Spleen (tissue), 11 donors: Measurements from ENCODE around the gene PELI2. TPM values are rescaled to one million over a fixed set of nuclear protein-coding genes. Genes with fewer than 3 reads are reported as not detected.

ENCODE experiments used
- DNase-seq: peaks from one replicate; pipeline ENCODE4 v3.0.0-alpha.2; 2020
- H3K27ac ChIP-seq, 8 donors: fragments of 200-600 bp; sonication (generic) in 7 of 8; 1 replicate in 4 of 8; 2 replicates in 4 of 8; pipeline versions ENCODE4 v1.5.0 to v1.8.0; 2016 to 2021; ENCODE audit warnings: inconsistent platforms in 4 of 8, mild to moderate bottlenecking in 4 of 8, moderate library complexity in 1 of 8
- H3K27me3 ChIP-seq, 7 donors: fragments of 200-600 bp; sonication (generic) in 6 of 7; replicated peaks in 1 of 7; 1 replicate in 4 of 7; 2 replicates in 3 of 7; pipeline versions ENCODE4 v1.5.0 to v1.8.0; 2016 to 2021; ENCODE audit warnings: inconsistent platforms in 3 of 7, mild to moderate bottlenecking in 1 of 7
- H3K36me3 ChIP-seq, 6 donors: fragments of 200-600 bp; sonication (generic) in 5 of 6; 1 replicate in 4 of 6; 2 replicates in 2 of 6; pipeline versions ENCODE4 v1.5.0 to v1.8.0; 2016 to 2021; ENCODE audit warnings: inconsistent platforms in 2 of 6
- H3K4me1 ChIP-seq, 6 donors: fragments of 200-600 bp; sonication (generic) in 5 of 6; 1 replicate in 3 of 6; 2 replicates in 3 of 6; pipeline versions ENCODE4 v1.5.0 to v1.8.0; 2016 to 2021; ENCODE audit warnings: inconsistent platforms in 3 of 6
- H3K4me3 ChIP-seq, 8 donors: fragments of 200-600 bp; sonication (generic) in 7 of 8; 1 replicate in 4 of 8; 2 replicates in 4 of 8; pipeline versions ENCODE4 v1.5.0 to v1.8.0; 2016 to 2021; ENCODE audit warnings: inconsistent platforms in 4 of 8, mild to moderate bottlenecking in 4 of 8, moderate library complexity in 2 of 8
- H3K9me3 ChIP-seq, 8 donors: fragments of 200-600 bp; sonication (generic) in 7 of 8; 1 replicate in 4 of 8; 2 replicates in 4 of 8; pipeline versions ENCODE4 v1.5.0 to v1.8.0; 2016 to 2021; ENCODE audit warnings: inconsistent platforms in 4 of 8
- POLR2A ChIP-seq, 3 donors: fragments of 450-650 bp; IDR thresholded peaks; one replicate each; pipeline ENCODE4 v1.5.1; 2017; ENCODE audit warnings: antibody characterized with exemption in 3 of 3, mild to moderate bottlenecking in 1 of 3
- POLR2AphosphoS5 ChIP-seq, 3 donors: sonication (generic); formaldehyde crosslinking; IDR thresholded peaks; one replicate each; pipeline ENCODE4 v1.5.1; 2017; ENCODE audit warnings: antibody characterized with exemption in 3 of 3
- WGBS, 5 donors: extraction: QIAGEN DNeasy Blood & Tissue Kit in 3 of 5; methylation state at CpG; one replicate each; pipeline versions ENCODE4 v1.1.5 to v1.1.7; 2013 to 2018; 5-methylcytosine and 5-hydroxymethylcytosine counted together
- intact Hi-C: fragments of 100-400 bp; cut with DNase I; formaldehyde crosslinking; loops from one replicate; pipeline ENCODE4 v1.15.0; 2023; ENCODE audit warnings: low total_unique reads
- polyA plus RNA-seq, 3 donors: library from polyadenylated mRNA; stranded (reverse); fragments of 200-250 nt; gene quantifications; one replicate each; pipeline ENCODE4 v1.2.1, GENCODE V29; 2013
- total RNA-seq, 7 donors: library from RNA; depleted of rRNA in 3 of 7; stranded (reverse); fragments of >200 nt in 3 of 7; fragmentation: NEBNext Ultra II Directional in 4 of 7; extraction: Animal tissue kit (Norgen Biotek cat#: 25700) in 4 of 7; gene quantifications; one replicate each; pipeline versions ENCODE4 v1.1.0 to v1.2.1, GENCODE V29; 2016 to 2021
- TF ChIP-seq, protein P1 (sequence below), 11 experiments: fragments of 200-600 bp in 7 of 11; fragments of 450-650 bp in 4 of 11; sonication (generic) in 4 of 11; IDR thresholded peaks in 8 of 11; conservative IDR thresholded peaks in 3 of 11; 1 replicate in 7 of 11; 2 replicates in 4 of 11; pipeline versions ENCODE4 v1.4.0 to v1.8.0; 2016 to 2021; ENCODE audit warnings: antibody characterized with exemption in 11 of 11, inconsistent platforms in 4 of 11, mild to moderate bottlenecking in 1 of 11
- donor health status: healthy with polysubstance abuse.
- donor health status: DM: no; HTN: no; CAD: no; lungs with moderate emphysema.
- donor health status: DM: no; HTN: no; CAD: no.
- donor health status: Bipolar disorder and iron deficiency.
- donor health status: healthy.
- donor health status: DM: no; HTN: no; CAD: no.
- donor health status: DM: yes; HTN: yes; CAD: no.

The PELI2 gene
- total and polyA plus RNA-seq, 10 donors, result 2.1 to 25.3 (median 18.0) TPM

DNA sequence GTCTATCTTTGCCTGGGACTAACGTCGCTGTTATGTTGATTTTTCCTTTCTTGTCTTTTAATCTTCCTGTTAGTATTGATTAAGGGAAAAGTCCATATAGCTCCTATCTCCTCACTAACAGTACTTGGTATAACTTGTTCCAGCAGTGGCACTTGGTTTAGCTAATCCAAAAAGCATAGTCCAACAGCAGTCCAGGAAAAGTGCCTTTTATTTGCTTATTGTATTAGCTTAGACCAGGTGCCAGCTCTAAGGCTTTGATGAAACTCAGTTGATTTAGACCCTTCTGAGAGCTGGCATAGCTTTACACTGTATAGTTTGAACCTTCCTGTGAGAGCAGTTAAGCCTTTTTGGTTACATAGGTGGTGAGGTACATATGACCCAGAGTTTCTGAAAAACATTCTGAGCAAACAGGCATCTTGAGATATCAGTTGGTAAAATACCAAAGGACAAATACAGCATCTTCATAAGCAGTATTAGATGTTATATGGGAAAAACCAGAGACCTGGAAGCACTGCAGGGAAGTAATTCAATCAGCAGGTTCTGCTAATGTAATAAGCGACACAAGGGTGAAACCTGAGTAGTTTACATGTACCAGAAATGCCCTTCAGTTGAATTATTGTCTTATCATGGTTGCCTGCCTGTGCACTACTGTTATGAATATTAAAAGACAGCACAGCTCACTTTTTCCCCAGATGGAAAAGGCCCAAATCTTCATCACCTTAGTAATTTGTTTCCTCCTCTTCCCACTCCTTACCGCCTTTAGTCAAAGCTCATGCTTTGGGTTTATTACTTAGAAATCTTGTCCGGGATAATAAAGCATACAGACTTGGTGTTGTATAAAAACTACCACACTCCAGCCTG is 13.0 kb downstream of the PELI2 start:
- Histone ChIP-seq H3K4me3 (no peak overlapping the region), H3K4me1 (peaks cover 0 to 87% (median 28%) of the 10 kb centered on the region in 6 donors), H3K9me3 (no peaks in the 10 kb centered on the region), H3K27me3 (no peaks in the 10 kb centered on the region), H3K36me3 (no peaks in the 10 kb centered on the region), H3K27ac (no peak overlapping the region)
- WGBS, 5 donors, result 81 to 91% (median 85%) methylated on average over 5 of the region's 5 CpGs
- intact Hi-C loops, result no loop called here
- DNase-seq, result no peak
- TF ChIP-seq POLR2A (IDR thresholded peaks at IDR 0.05), result no peak
- TF ChIP-seq, protein P1, sequence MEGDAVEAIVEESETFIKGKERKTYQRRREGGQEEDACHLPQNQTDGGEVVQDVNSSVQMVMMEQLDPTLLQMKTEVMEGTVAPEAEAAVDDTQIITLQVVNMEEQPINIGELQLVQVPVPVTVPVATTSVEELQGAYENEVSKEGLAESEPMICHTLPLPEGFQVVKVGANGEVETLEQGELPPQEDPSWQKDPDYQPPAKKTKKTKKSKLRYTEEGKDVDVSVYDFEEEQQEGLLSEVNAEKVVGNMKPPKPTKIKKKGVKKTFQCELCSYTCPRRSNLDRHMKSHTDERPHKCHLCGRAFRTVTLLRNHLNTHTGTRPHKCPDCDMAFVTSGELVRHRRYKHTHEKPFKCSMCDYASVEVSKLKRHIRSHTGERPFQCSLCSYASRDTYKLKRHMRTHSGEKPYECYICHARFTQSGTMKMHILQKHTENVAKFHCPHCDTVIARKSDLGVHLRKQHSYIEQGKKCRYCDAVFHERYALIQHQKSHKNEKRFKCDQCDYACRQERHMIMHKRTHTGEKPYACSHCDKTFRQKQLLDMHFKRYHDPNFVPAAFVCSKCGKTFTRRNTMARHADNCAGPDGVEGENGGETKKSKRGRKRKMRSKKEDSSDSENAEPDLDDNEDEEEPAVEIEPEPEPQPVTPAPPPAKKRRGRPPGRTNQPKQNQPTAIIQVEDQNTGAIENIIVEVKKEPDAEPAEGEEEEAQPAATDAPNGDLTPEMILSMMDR (IDR thresholded peaks at IDR 0.05 in 8 of 11, conservative IDR thresholded peaks at IDR 0.05 in 3 of 11), result no peak
- no peak for TF ChIP-seq POLR2AphosphoS5 (IDR thresholded peaks at IDR 0.05)

DNA sequence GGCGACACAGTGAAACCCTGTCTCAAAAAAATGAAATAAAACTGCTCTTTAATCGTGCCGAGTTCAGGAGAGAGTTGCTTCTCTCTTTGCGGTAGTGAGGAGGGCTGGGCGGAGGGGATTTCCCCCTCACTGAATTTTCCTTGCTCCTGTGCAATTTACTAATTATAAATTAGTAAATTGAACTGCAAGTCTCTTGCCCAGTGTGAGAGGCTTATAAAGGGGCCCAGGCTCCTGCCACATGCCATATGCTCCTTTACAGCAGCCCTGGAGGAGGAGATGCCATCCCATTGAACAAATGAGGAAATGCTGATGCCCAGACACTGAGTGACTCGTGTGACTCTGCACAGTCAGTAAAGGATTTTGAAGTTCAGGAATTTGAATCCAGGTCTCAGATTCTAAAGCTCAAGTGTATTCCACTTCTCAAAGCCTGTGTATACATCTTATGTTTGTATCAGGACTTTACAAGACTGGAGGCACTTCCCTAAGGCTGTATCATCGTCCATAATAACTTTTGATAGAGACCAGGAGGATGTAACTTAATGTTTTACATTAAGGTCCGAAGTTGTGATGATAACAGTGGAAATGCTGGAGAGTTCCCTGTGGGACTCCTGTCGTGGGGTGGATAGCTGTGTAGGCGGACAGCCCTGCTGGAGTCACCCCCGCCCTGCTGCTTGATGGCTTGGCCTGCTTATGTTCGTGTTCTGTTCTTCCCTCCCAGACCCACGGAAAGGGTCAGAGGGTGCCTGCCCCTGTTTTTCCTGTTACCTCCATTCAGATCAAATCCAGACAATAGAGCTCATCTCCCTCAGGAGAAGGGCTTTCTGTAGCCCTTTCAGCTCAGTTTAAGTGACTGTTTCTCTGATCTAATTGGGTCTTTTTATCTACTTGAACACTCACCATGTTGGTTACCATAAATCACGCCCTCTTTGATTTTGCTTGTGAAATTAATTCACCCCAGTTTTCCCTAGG is 13.9 kb downstream of the PELI2 start:
- H3K27ac ChIP-seq, result no peak overlapping the region
- H3K4me3 ChIP-seq, result no peak overlapping the region
- peaks cover 0 to 91% (median 34%) of the 10 kb centered on the region in 6 donors for H3K4me1 ChIP-seq
- 64 to 77% (median 71%) methylated on average over 14 of the region's 14 CpGs for WGBS, 5 donors
- DNase-seq, result no peak
- no peaks in the 10 kb centered on the region for H3K36me3 ChIP-seq
- H3K27me3 ChIP-seq, result no peaks in the 10 kb centered on the region
- intact Hi-C loops, result no loop called here
- TF ChIP-seq POLR2AphosphoS5 (IDR thresholded peaks at IDR 0.05), result no peak
- TF ChIP-seq, protein P1 (IDR thresholded peaks at IDR 0.05 in 8 of 11, conservative IDR thresholded peaks at IDR 0.05 in 3 of 11), result no peak
- H3K9me3 ChIP-seq, result no peaks in the 10 kb centered on the region

DNA sequence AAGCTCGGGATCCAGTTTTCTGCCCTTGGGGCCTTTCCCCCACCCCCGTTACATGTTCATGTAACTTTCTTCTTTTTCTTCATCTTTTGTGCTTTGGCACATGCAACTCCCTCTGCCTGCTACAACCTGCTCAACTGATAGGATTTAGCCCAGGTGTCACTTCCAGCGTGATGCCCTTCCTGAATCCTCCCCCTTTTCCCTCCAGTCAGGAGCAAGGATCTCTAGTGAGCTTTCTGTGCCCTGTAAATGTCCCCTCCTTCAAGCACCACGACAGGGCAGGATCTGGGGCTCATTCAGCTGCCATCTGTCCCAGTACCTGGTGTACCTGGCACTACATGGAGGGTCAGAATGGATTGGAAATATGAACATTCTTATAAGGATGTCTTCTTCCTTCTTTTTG is 15.3 kb downstream of the PELI2 start:
- no peaks in the 10 kb centered on the region for H3K27me3 ChIP-seq
- H3K4me1 ChIP-seq, result peaks cover 0 to 93% (median 40%) of the 10 kb centered on the region in 6 donors
- DNase-seq, result no peak
- H3K36me3 ChIP-seq, result no peaks in the 10 kb centered on the region
- H3K9me3 ChIP-seq, result no peaks in the 10 kb centered on the region
- WGBS, 5 donors, result 58 to 80% (median 66%) methylated on average over 4 of the region's 4 CpGs
- H3K4me3 ChIP-seq, result no peak overlapping the region
- TF ChIP-seq, protein P1 (IDR thresholded peaks at IDR 0.05 in 8 of 11, conservative IDR thresholded peaks at IDR 0.05 in 3 of 11), result no peak
- no peak for TF ChIP-seq POLR2AphosphoS5 (IDR thresholded peaks at IDR 0.05)
- no peak for TF ChIP-seq POLR2A (IDR thresholded peaks at IDR 0.05)
- intact Hi-C loops, result no loop called here
- no peak overlapping the region for H3K27ac ChIP-seq
